ENCODE results near the gene GYS2.

Gene GYS2

DNA sequence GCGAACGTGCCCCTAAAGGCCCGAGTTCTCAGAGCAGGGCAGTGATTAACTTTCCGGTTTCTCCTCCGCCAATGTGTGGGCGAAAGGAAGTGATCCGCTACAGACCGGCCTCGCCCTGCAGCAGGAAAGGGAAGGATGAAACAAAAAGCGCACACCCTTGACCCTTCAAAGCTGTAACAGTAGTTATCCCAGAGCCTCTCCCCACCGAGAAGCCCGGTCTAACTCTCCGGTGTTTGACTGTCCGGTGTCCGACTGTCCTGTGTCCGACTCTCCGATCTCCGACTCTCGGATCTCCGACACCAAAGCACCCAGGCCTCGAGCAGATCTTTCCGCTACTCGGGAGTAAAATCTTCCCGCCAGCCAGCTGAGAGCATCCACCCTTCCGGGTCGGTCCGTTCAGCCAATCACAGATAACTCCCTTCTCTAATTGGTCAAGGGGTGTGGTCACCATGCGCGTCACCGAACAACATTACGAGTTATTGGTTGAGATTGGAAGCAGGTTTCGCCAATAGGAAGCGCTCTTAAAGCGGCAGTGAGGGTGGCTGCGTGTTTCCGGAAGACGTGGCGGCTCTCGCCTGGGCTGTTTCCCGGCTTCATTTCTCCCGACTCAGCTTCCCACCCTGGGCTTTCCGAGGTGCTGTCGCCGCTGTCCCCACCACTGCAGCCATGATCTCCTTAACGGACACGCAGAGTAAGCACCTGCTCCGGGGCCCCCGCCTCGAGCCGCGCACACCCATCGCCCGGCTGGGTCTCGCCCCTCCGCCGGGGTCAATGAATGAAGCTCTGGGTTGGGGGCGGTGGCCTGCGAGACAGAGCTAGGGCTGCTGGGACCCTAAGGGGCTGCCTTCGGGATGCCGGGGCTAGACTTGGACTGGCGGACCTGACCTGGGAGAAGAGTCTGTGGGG is 103.1 kb downstream of the GYS2 start, which contains the start of the genes GOLT1B and RECQL:
TSS of gene GOLT1B (plus strand) at position 532 of the 906 bp plus-strand sequence. CDS start at position 667, 135 bp downstream.
TSS of gene RECQL (minus strand) at position 378 of the 906 bp plus-strand sequence. CDS start 2,065 bp downstream, outside the sequence.
- DNase-seq, result peak; percentile 69 to 77 (median 72)

DNA sequence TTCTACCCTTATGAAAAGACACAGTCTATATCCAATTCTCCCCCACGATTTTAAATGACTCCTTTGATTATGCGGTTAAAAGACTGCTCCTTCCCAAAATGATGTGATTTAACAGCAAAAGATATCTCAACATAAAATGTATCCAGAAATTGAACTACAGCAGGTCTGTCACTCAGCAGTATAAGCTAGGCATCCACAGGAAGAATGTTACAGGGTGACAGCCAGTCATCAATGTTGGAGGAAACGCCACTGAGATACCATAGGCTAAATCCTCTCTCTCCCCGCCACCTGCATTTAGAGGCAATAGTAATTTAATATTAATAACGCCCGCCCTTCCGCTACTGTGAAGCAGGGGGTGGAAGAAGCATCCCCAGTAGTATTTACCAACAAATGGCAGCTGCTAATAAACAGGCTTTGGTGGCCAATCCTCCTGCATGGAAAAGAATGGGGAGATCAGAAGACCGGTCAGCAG is 103.8 kb downstream of the GYS2 start:
- no peak for DNase-seq

DNA sequence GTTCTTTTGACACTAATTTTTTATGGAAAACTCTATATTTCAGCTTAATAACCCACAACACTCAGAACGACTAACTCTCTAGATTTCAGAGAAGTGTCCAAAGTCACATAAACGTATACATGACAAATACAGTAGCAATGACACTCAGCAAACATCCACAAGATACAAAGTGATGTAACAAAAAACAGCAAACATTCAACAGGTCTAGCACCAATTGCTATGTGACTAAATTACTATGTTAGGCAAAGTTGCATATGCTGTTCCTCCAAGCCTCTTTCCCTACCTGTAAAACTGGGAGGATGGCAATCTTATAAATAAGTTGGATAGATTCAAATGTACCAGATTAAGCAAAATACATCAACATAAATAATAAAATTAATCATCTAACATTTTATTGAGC is 104.9 kb downstream of the GYS2 start:
- no peak for DNase-seq
